RKO (cell line): Measurements from ENCODE around the gene GARIN5B.

Experiments
- DNase-seq: peaks from one replicate; pipeline ENCODE4 v3.0.0-alpha.2; 2016; ENCODE audit warnings: low spot score

GARIN5B gene

GRCh38 chr19:55389386-55390317 is 26.6 kb upstream of the GARIN5B start:
- DNase-seq, result no peak

GRCh38 chr19:55387736-55388497 is 24.9 kb upstream of the GARIN5B start:
- DNase-seq, result no peak

GRCh38 chr19:55386493-55386971 is 23.5 kb upstream of the GARIN5B start:
- DNase-seq, result peak; percentile 59

- DNase-seq, result peak; percentile 97
Observed at GRCh38 chr19:55385724-55386492, 22.8 kb upstream of the GARIN5B start, which contains the start of gene RPL28. TSS of gene RPL28 (plus strand) at chr19:55385932. CDS start at chr19:55386358, 426 bp downstream.

GRCh38 chr19:55384920-55385723 is 22.1 kb upstream of the GARIN5B start:
- peak; percentile 94 for DNase-seq

- DNase-seq, result peak; percentile 62
Observed at GRCh38 chr19:55384131-55384919, 21.3 kb upstream of the GARIN5B start, which contains the start of gene TMEM238. TSS of gene TMEM238 (minus strand) at chr19:55384292. CDS start at chr19:55384259, 33 bp downstream.

- peak; percentile 77 for DNase-seq
Observed at GRCh38 chr19:55383279-55384130, 20.4 kb upstream of the GARIN5B start.

GRCh38 chr19:55382522-55383054 is 19.5 kb upstream of the GARIN5B start:
- no peak for DNase-seq

- DNase-seq, result no peak
Observed at GRCh38 chr19:55382013-55382412, 19.0 kb upstream of the GARIN5B start.

- DNase-seq, result no peak
Observed at GRCh38 chr19:55379174-55379573, 16.1 kb upstream of the GARIN5B start.

GRCh38 chr19:55377356-55378131 is 14.5 kb upstream of the GARIN5B start:
- no peak for DNase-seq

GRCh38 chr19:55376241-55376933 is 13.3 kb upstream of the GARIN5B start, which contains the start of gene TMEM190:
TSS of gene TMEM190 (plus strand) at chr19:55376826. CDS start at chr19:55376854, 28 bp downstream.
- no peak for DNase-seq

GRCh38 chr19:55373993-55374757 is 11.1 kb upstream of the GARIN5B start:
- no peak for DNase-seq

GRCh38 chr19:55373306-55373992 is 10.4 kb upstream of the GARIN5B start:
- DNase-seq, result no peak

- DNase-seq, result no peak
Observed at GRCh38 chr19:55372316-55373081, 9.4 kb upstream of the GARIN5B start.
